GM12878 (cell line): ENCODE results near the gene RAPGEF3. TPM values are rescaled to one million over a fixed set of nuclear protein-coding genes. Genes with fewer than 3 reads are reported as not detected.

Experiments used
- ATAC-seq: fragments of 200-7000 bp; cut with Tn5 transposase; 3 replicates; pipeline ENCODE4 v1.9.1; 2020; ENCODE audit warnings: mild to moderate bottlenecking, moderate library complexity
- BruUV-seq: library from RNA; stranded (reverse); fragments of 400-500 nt; replicated peaks from 2 replicates; lab custom pipeline; 2021; lab: Mats Ljungman, UMichigan
- CTCF ChIA-PET: fragments of 300-600 bp; sonication (Branson Sonifier 250); formaldehyde crosslinking; extraction: SDS; loops from one replicate; lab custom pipeline; 2021; ENCODE audit warnings: inconsistent platforms; lab: Yijun Ruan, JAX
- POLR2A ChIA-PET: fragments of 350-600 bp; formaldehyde crosslinking; extraction: SDS; loops from one replicate; lab custom pipeline; 2021; ENCODE audit warnings: inconsistent platforms; lab: Charles Lee
- RAD21 ChIA-PET: fragments of 300-600 bp; sonication (Branson Sonifier 250); formaldehyde crosslinking; loops from one replicate; lab custom pipeline; 2023; ENCODE audit warnings: antibody characterized with exemption; ENCODE audit not compliant: unreplicated experiment; lab: Charles Lee
- SMC1A ChIA-PET: fragments of 300-600 bp; sonication (Branson Sonifier 250); formaldehyde crosslinking; loops from one replicate; lab custom pipeline; 2023; ENCODE audit not compliant: unreplicated experiment, uncharacterized antibody; lab: Charles Lee
- DNase-seq: peaks from one replicate; pipeline ENCODE4 v3.0.0-alpha.2; 2011; ENCODE audit warnings: low read depth, low spot score
- FAIRE-seq: peaks from 3 replicates; lab custom pipeline; 2011; peaks lifted over from hg19 to GRCh38; lab: Jason Lieb, UNC
- H2AFZ ChIP-seq: 2 replicates; pipeline ENCODE4 v1.6.0; 2011; ENCODE audit warnings: low read depth, low read length, control low read depth; ENCODE audit not compliant: control insufficient read depth
- H3K27ac ChIP-seq: 2 replicates; pipeline ENCODE4 v1.5.1; 2011; ENCODE audit warnings: control low read depth; ENCODE audit not compliant: control insufficient read depth, insufficient read depth
- H3K27me3 ChIP-seq, 2 experiments: replicated peaks in 1 of 2; 2 replicates each; pipeline versions ENCODE4 v1.6.0 to v1.6.1; 2011; ENCODE audit warnings: low read length in 1 of 2; ENCODE audit not compliant: control insufficient read depth in 2 of 2, insufficient read depth in 2 of 2
- H3K36me3 ChIP-seq, 2 experiments: 2 replicates each; pipeline ENCODE4 v1.5.1; 2011; ENCODE audit warnings: low read length in 1 of 2; ENCODE audit not compliant: control insufficient read depth in 2 of 2, insufficient read depth in 2 of 2
- H3K4me1 ChIP-seq: 2 replicates; pipeline ENCODE4 v1.6.1; 2011; ENCODE audit warnings: mild to moderate bottlenecking, low read length, moderate library complexity, mixed read lengths; ENCODE audit not compliant: control insufficient read depth, insufficient read depth
- H3K4me2 ChIP-seq: 2 replicates; pipeline ENCODE4 v1.6.0; 2011; ENCODE audit warnings: control low read depth; ENCODE audit not compliant: control insufficient read depth, insufficient read depth
- H3K4me3 ChIP-seq: fragments of 200-600 bp; sonication (generic); 2 replicates; pipeline ENCODE4 v1.5.1; 2016
- H3K79me2 ChIP-seq: 2 replicates; pipeline ENCODE4 v1.6.0; 2011; ENCODE audit warnings: low read length; ENCODE audit not compliant: control insufficient read depth, insufficient read depth
- H3K9ac ChIP-seq: 2 replicates; pipeline ENCODE4 v1.8.0; 2011; ENCODE audit warnings: low read length, control low read depth, mixed read lengths; ENCODE audit not compliant: control insufficient read depth, insufficient read depth
- H3K9me3 ChIP-seq: replicated peaks from 3 replicates; pipeline ENCODE4 v1.5.1; 2011; ENCODE audit warnings: mild to moderate bottlenecking, low read length; ENCODE audit not compliant: control insufficient read depth, insufficient read depth
- H4K20me1 ChIP-seq: 2 replicates; pipeline ENCODE4 v1.6.0; 2011; ENCODE audit not compliant: control insufficient read depth, insufficient read depth
- ATF2 ChIP-seq: IDR thresholded peaks from 2 replicates; pipeline ENCODE4 v1.6.1; 2012; ENCODE audit warnings: low read length, inconsistent platforms
- CEBPB ChIP-seq, 2 experiments: fragments of 150-350 bp in 1 of 2; IDR thresholded peaks; 2 replicates each; pipeline ENCODE4 v1.6.1; 2012 to 2014; ENCODE audit warnings: low read depth in 2 of 2, low read length in 2 of 2, borderline replicate concordance in 1 of 2, inconsistent platforms in 1 of 2
- EGR1 ChIP-seq, 2 experiments: IDR thresholded peaks; 1 replicate in 1 of 2; 2 replicates in 1 of 2; pipeline ENCODE4 v1.6.1; 2011 to 2012; ENCODE audit warnings: low read depth in 2 of 2, low read length in 2 of 2, borderline replicate concordance in 1 of 2, mild to moderate bottlenecking in 1 of 2, moderate library complexity in 1 of 2
- FOS ChIP-seq: IDR thresholded peaks from 3 replicates; pipeline ENCODE4 v1.6.1; 2011; ENCODE audit warnings: borderline replicate concordance; ENCODE audit not compliant: insufficient read length; ENCODE audit errors: extremely low read depth
- GATAD2B ChIP-seq: fragments of 450-650 bp; conservative IDR thresholded peaks from 2 replicates; pipeline ENCODE4 v1.6.1; 2017; ENCODE audit warnings: low read depth, mild to moderate bottlenecking, moderate library complexity
- HSF1 ChIP-seq: fragments of 150-350 bp; IDR thresholded peaks from 2 replicates; pipeline ENCODE4 v1.6.1; 2014; ENCODE audit warnings: mild to moderate bottlenecking, low read depth, low read length
- JUNB ChIP-seq: IDR thresholded peaks from 2 replicates; pipeline ENCODE4 v1.6.1; 2016; ENCODE audit warnings: antibody characterized with exemption, mild to moderate bottlenecking
- JUND ChIP-seq: IDR thresholded peaks from 2 replicates; pipeline ENCODE4 v1.6.1; 2012; ENCODE audit warnings: low read depth, mild to moderate bottlenecking, low read length, improper control_type of control experiment, moderate library complexity
- NR2C2 ChIP-seq: IDR thresholded peaks from 2 replicates; pipeline ENCODE4 v1.6.1; 2011; ENCODE audit warnings: borderline replicate concordance, low read depth; ENCODE audit not compliant: control insufficient read depth, insufficient read length
- RAD21 ChIP-seq: IDR thresholded peaks from 2 replicates; pipeline ENCODE4 v1.6.1; 2011; ENCODE audit warnings: mild to moderate bottlenecking, low read depth, low read length, moderate library complexity; ENCODE audit not compliant: insufficient read depth
- REST ChIP-seq: IDR thresholded peaks from 2 replicates; pipeline ENCODE4 v1.6.1; 2012; ENCODE audit warnings: mild to moderate bottlenecking, low read depth, low read length
- RFX5 ChIP-seq: IDR thresholded peaks from 2 replicates; pipeline ENCODE4 v1.6.1; 2011; ENCODE audit warnings: low read depth, low read length, improper control_type of control experiment
- TCF12 ChIP-seq: IDR thresholded peaks from 2 replicates; pipeline ENCODE4 v1.6.1; 2011; ENCODE audit warnings: low read depth, mild to moderate bottlenecking, low read length
- YY1 ChIP-seq: IDR thresholded peaks from 2 replicates; pipeline ENCODE4 v1.6.1; 2011; ENCODE audit warnings: low read depth, mild to moderate bottlenecking, low read length
- ZNF24 ChIP-seq: fragments of 450-650 bp; IDR thresholded peaks from 2 replicates; pipeline ENCODE4 v1.6.1; 2017; ENCODE audit warnings: antibody characterized with exemption, mild to moderate bottlenecking
- WGBS: methylation state at CpG from one replicate; pipeline ENCODE4 v1.1.6; 2016; ENCODE audit warnings: low lambda C conversion rate; ENCODE audit not compliant: insufficient replicate concordance, insufficient coverage; ENCODE audit errors: missing lambda C conversion rate; 5-methylcytosine and 5-hydroxymethylcytosine counted together
- in situ Hi-C: fragments of 300-500 bp; cut with MboI; formaldehyde crosslinking; loops from 9 replicates; pipeline ENCODE4 v1.14.3; 2018; ENCODE audit warnings: mixed read lengths
- intact Hi-C: fragments of 100-400 bp; cut with micrococcal nuclease; formaldehyde crosslinking; loops from one replicate; pipeline ENCODE4 v1.14.2; 2022; ENCODE audit not compliant: unreplicated experiment
- polyA plus RNA-seq, 11 experiments: library from polyadenylated mRNA; depleted of rRNA in 4 of 11; unstranded in 6 of 11; stranded (reverse) in 5 of 11; fragments of >200 nt; fragmentation: Nextera tagmentation in 4 of 11; fragmentation: Illumina TruSeq in 1 of 11; extraction: Ambion mirVana in 4 of 11; extraction: Trizol in 1 of 11; gene quantifications; 1 replicate in 1 of 11; 2 replicates in 10 of 11; pipeline versions ENCODE4 v1.2.1 to v1.2.3, GENCODE V29; 2011 to 2016; ENCODE audit warnings: inconsistent platforms in 2 of 11, missing spikeins in 2 of 11, low read depth in 1 of 11
- total RNA-seq, 4 experiments: library from RNA; depleted of rRNA in 3 of 4; stranded (reverse); fragments of >200 nt in 3 of 4; fragmentation: Illumina TruSeq in 1 of 4; extraction: Trizol in 1 of 4; gene quantifications; 2 replicates each; pipeline versions ENCODE4 v1.2.1 to v1.2.3, GENCODE V29; 2013 to 2021

Gene RAPGEF3
- total and polyA plus RNA-seq, 10 of the 15 experiments (the other 5 are each of a cell fraction or from before 2014, with no cell fraction given): 0.02 to 0.92 (median 0.31) TPM; not detected in 2

GRCh38 chr12:47777741-47778558, 19.3 kb upstream of the RAPGEF3 start (continued):
- TF ChIP-seq REST (no peak), FOS (no peak), JUNB (no peak), YY1 (no peak), ZNF24 (no peak)

- no peak overlapping the region for H3K4me2 ChIP-seq
- SMC1A ChIA-PET: interaction anchor here (0.8 to 11.3 kb wide), 11 partner anchors 9 to 69 kb away, joined by 3 to 139 read pairs (median 4); partner anchors contain the start of gene RAPGEF3
- TF ChIP-seq TCF12 (no peak), CEBPB (IDR thresholded peaks at IDR 0.05; ENCODE audit: borderline replicate concordance in 1 of 2, low read depth in 2 of 2, low read length in 2 of 2) (no peak), HSF1 (no peak), EGR1 (IDR thresholded peaks at IDR 0.05; ENCODE audit: borderline replicate concordance in 1 of 2, low read depth in 2 of 2, low read length in 2 of 2) (no peak), RAD21 (no peak), JUND (no peak), JUNB (no peak), NR2C2 (no peak), RFX5 (no peak), GATAD2B (no peak), ATF2 (no peak)
Measured at GRCh38 chr12:47777151-47777550, 18.5 kb upstream of the RAPGEF3 start.

More at GRCh38 chr12:47777151-47777550, 18.5 kb upstream of the RAPGEF3 start:
- WGBS: 14% methylated on average over 1 of the region's 1 CpG
- FAIRE-seq (no peak), DNase-seq (no peak), ATAC-seq (no peak)
- ChIA-PET RAD21 (interaction anchor here (0.7 to 9.0 kb wide), 11 partner anchors 10 to 183 kb away, joined by 3 to 120 read pairs (median 5); partner anchors contain the start of gene RAPGEF3), POLR2A (interaction anchor here (1.2 kb wide), 1 partner anchor 56 kb away, joined by 4 read pairs; no protein-coding TSS in a partner anchor), CTCF (interaction anchor here (0.7 to 19.3 kb wide), 16 partner anchors 9 to 125 kb away, joined by 3 to 814 read pairs (median 4); partner anchors contain the start of gene RAPGEF3)
- no TSS peak for BruUV-seq
- peaks cover 17% of the 10 kb centered on the region; the same call in 1 of the 2 replicates for H3K4me1 ChIP-seq
- H2AFZ ChIP-seq: no peak overlapping the region
- H3K79me2 ChIP-seq: no peaks in the 10 kb centered on the region
- no peaks in the 10 kb centered on the region for H3K36me3 ChIP-seq
- H3K4me3 ChIP-seq: no peak overlapping the region
- in situ Hi-C loops: loop anchor here (5.0 kb wide), 2 partner anchors 65 to 125 kb away; no protein-coding TSS in a partner anchor
- intact Hi-C loops: loop anchor here (5.0 to 10.0 kb wide), 2 partner anchors 60 to 742 kb away; no protein-coding TSS in a partner anchor
- no peak overlapping the region for H3K27ac ChIP-seq
- H4K20me1 ChIP-seq: no peaks in the 10 kb centered on the region
- no peaks in the 10 kb centered on the region for H3K27me3 ChIP-seq
- H3K9ac ChIP-seq: no peak overlapping the region
- H3K9me3 ChIP-seq: no peaks in the 10 kb centered on the region
